Stimulated activated naive CD8-positive, alpha-beta T cell treated with anti-CD3 and anti-CD28 coated beads, Interleukin-15, amount 100 ng/mL, for 72 hours (primary cell): ENCODE measurements around the gene RGS9BP.
"Not testable (repeated sequence)": the region's sequence is repeated elsewhere in the genome, so short reads cannot be mapped to it uniquely, and the experiment has no call there.

Experiments used
- ATAC-seq: fragments of 150-1000 bp; cut with Tn5 transposase; 2 replicates; pipeline ENCODE4 v1.10.0; 2021; ENCODE audit warnings: mild to moderate bottlenecking, moderate library complexity
- DNase-seq, 2 donors: peaks; one replicate each; pipeline ENCODE4 v3.0.0; 2021 to 2022
- H3K27ac Mint-ChIP-seq, 2 donors: one replicate each; pipeline ENCODE4 v1.8.0; 2022; ENCODE audit warnings: mild to moderate bottlenecking in 2 of 2, mixed read lengths in 2 of 2, moderate library complexity in 2 of 2
- H3K27me3 Mint-ChIP-seq: one replicate; pipeline ENCODE4 v1.8.0; 2022; ENCODE audit warnings: mixed read lengths
- H3K4me1 Mint-ChIP-seq: one replicate; pipeline ENCODE4 v1.8.0; 2022; ENCODE audit warnings: mild to moderate bottlenecking, mixed read lengths
- H3K4me3 Mint-ChIP-seq, 2 donors: one replicate each; pipeline ENCODE4 v1.8.0; 2022; ENCODE audit warnings: mild to moderate bottlenecking in 2 of 2, mixed read lengths in 2 of 2, moderate library complexity in 1 of 2
- H3K9me3 Mint-ChIP-seq, 2 donors: one replicate each; pipeline ENCODE4 v1.8.0; 2022; ENCODE audit warnings: mixed read lengths in 2 of 2

Gene RGS9BP

GRCh38 chr19:32704006-32704405 is 28.4 kb downstream of the RGS9BP start:
- ATAC-seq, DNase-seq, H3K27me3 Mint-ChIP-seq, H3K9me3 Mint-ChIP-seq, H3K27ac Mint-ChIP-seq, H3K4me3 Mint-ChIP-seq: not testable (repeated sequence)
- H3K4me1 Mint-ChIP-seq, result peaks cover 20% of the 10 kb centered on the region

DNA sequence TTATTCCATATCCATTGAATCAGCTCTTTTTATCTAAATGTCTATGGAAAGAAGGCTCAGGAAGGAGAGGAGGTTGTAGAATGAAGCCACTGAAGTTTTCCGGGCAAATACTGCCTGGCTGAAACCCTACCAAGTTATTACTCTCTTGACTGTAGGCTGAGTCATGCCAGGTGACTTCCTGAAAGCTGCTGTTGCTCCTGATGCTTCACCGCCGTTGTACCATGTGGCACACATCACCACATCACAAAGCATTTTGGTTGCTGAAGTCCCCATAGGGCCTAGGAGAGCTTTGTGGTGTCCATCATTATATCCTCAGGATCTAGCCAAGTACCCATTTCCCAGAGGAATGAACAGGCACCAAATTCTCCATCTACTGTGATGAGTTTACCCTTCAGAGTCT is 32.8 kb downstream of the RGS9BP start:
- no peaks in the 10 kb centered on the region for H3K9me3 Mint-ChIP-seq
- no peaks in the 10 kb centered on the region for H3K27me3 Mint-ChIP-seq
- peak; percentile 98 for ATAC-seq
- no peak overlapping the region for H3K4me3 Mint-ChIP-seq
- H3K4me1 Mint-ChIP-seq, result peaks cover 21% of the 10 kb centered on the region
- DNase-seq, result peak in 1 of 2 donors; percentile 44
- H3K27ac Mint-ChIP-seq, result peak overlapping the region in 1 of 2 donors; percentile 65

DNA sequence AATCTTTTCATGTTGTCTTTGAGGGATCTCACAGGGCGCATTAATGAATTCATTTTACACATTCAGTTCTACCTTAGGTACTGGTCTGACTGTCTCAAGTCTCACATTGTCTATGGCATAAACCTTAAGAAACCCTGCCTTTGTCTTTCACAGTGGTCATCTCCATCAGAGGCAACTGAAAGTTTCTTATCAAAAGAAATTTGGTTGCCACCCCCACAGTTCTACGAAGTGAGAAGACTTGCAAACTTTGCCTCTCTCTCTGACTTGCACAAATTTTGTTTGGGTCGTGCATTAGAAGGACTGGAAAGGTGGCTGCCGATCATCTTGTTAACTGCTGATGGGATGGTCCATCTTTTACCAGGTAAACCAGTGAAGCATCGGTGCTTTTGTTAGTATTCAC is 33.4 kb downstream of the RGS9BP start:
- H3K4me1 Mint-ChIP-seq, result peaks cover 21% of the 10 kb centered on the region
- no peak overlapping the region for H3K4me3 Mint-ChIP-seq
- peak; percentile 46 for ATAC-seq
- no peak for DNase-seq
- no peaks in the 10 kb centered on the region for H3K27me3 Mint-ChIP-seq
- H3K27ac Mint-ChIP-seq, result no peak overlapping the region
- no peaks in the 10 kb centered on the region for H3K9me3 Mint-ChIP-seq

GRCh38 chr19:32711747-32712146 is 36.1 kb downstream of the RGS9BP start:
- Mint-ChIP-seq H3K9me3 (no peaks in the 10 kb centered on the region), H3K27me3 (no peaks in the 10 kb centered on the region), H3K27ac (no peak overlapping the region), H3K4me1 (peaks cover 19% of the 10 kb centered on the region), H3K4me3 (no peak overlapping the region)
- ATAC-seq, result no peak
- no peak for DNase-seq

DNA sequence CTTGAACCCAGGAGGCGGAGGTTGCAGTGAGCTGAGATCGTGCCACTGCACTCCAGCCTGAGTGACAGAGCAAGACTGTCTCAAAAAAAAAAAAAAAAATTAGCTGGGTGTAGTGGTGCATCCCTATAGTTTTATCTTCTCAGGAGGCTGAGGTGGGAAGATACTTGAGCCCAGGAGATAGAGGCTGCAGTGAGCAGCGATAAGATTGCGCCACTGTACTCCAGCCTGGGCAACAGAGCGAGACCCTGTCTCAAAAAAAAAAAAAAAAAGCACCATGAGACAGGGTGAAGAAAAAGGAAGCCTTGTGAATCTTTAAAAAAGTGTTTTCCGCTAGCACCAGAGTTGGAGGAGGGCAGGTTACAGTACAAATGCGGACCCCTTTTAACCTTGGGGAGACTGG is 40.6 kb downstream of the RGS9BP start:
- not testable (repeated sequence) for H3K27me3 Mint-ChIP-seq, ATAC-seq, DNase-seq, H3K27ac Mint-ChIP-seq, H3K9me3 Mint-ChIP-seq, H3K4me3 Mint-ChIP-seq, H3K4me1 Mint-ChIP-seq

- Mint-ChIP-seq H3K9me3 (no peaks in the 10 kb centered on the region), H3K27me3 (no peaks in the 10 kb centered on the region), H3K27ac (no peak overlapping the region), H3K4me3 (no peak overlapping the region), H3K4me1 (no peaks in the 10 kb centered on the region)
- ATAC-seq (no peak), DNase-seq (no peak)
Measured at GRCh38 chr19:32717496-32717895, 41.8 kb downstream of the RGS9BP start.

- ATAC-seq (no peak), DNase-seq (no peak)
- H3K9me3 Mint-ChIP-seq, result no peaks in the 10 kb centered on the region
- no peaks in the 10 kb centered on the region for H3K27me3 Mint-ChIP-seq
- peak overlapping the region in 1 of 2 donors; percentile 52 for H3K27ac Mint-ChIP-seq
- H3K4me1 Mint-ChIP-seq, result no peaks in the 10 kb centered on the region
- no peak overlapping the region for H3K4me3 Mint-ChIP-seq
Measured at GRCh38 chr19:32718286-32718685, 42.6 kb downstream of the RGS9BP start.

GRCh38 chr19:32719611-32720059 is 44.0 kb downstream of the RGS9BP start, which contains the start of gene TDRD12:
TDRD12 (plus strand) TSS chr19:32719767; CDS start chr19:32720073, 306 bp downstream.
- no peaks in the 10 kb centered on the region for H3K9me3 Mint-ChIP-seq
- no peaks in the 10 kb centered on the region for H3K27me3 Mint-ChIP-seq
- H3K4me1 Mint-ChIP-seq, result no peaks in the 10 kb centered on the region
- ATAC-seq (peak; percentile 52), DNase-seq (no peak)
- no peak within 1 kb of the TSS for H3K4me3 Mint-ChIP-seq
- H3K27ac Mint-ChIP-seq, result no peak within 1 kb of the TSS

- H3K27ac Mint-ChIP-seq, result no peak overlapping the region
- peaks cover 0 to under 1% of the 10 kb centered on the region in 2 donors for H3K9me3 Mint-ChIP-seq
Measured at GRCh38 chr19:32720216-32720935, 44.7 kb downstream of the RGS9BP start.

GRCh38 chr19:32720936-32721250 is 45.2 kb downstream of the RGS9BP start:
- no peak overlapping the region for H3K4me3 Mint-ChIP-seq
- ATAC-seq (peak; percentile 53), DNase-seq (no peak)
- H3K27me3 Mint-ChIP-seq, result no peaks in the 10 kb centered on the region
- no peaks in the 10 kb centered on the region for H3K4me1 Mint-ChIP-seq
- peaks cover 0 to 5% of the 10 kb centered on the region in 2 donors for H3K9me3 Mint-ChIP-seq
- H3K27ac Mint-ChIP-seq, result peak overlapping the region in 1 of 2 donors; percentile 4

More at GRCh38 chr19:32720216-32720935, 44.7 kb downstream of the RGS9BP start:
- DNase-seq (no peak), ATAC-seq (peak; percentile 61)
- Mint-ChIP-seq H3K27me3 (no peaks in the 10 kb centered on the region), H3K4me1 (no peaks in the 10 kb centered on the region), H3K4me3 (no peak overlapping the region)
